M059J (cell line): Measurements from ENCODE around the gene CHRNB2. TPM values are rescaled to one million over a fixed set of nuclear protein-coding genes. Genes with fewer than 3 reads are reported as not detected.

Experiments used
- total RNA-seq: library from RNA; depleted of rRNA; stranded (reverse); fragments of >200 nt; shearing (Covaris generic); gene quantifications from 2 replicates; pipeline ENCODE4 v1.2.3, GENCODE V29; 2014; rRNA removed

Gene CHRNB2
- total RNA-seq, 1 experiment from 2014 or later, result not detected

Other genes with a start within 250 kb of the CHRNB2 start
- not detected in 2 replicates for gene AQP10, start 246.7 kb upstream of the CHRNB2 start, total RNA-seq
- gene ATP8B2, start 242.3 kb upstream of the CHRNB2 start, total RNA-seq, result 48.6 and 57.2 TPM in 2 replicates
- gene IL6R, start 162.4 kb upstream of the CHRNB2 start, total RNA-seq, result 2.3 and 3.8 TPM in 2 replicates
- not detected in 2 replicates for gene TDRD10, start 65.6 kb upstream of the CHRNB2 start, total RNA-seq
- gene SHE, start 65.4 kb upstream of the CHRNB2 start, total RNA-seq, result not detected in 2 replicates
- gene UBE2Q1, start 9.1 kb upstream of the CHRNB2 start, total RNA-seq, result 34.2 and 42.4 TPM in 2 replicates
- 178 and 260 TPM in 2 replicates for gene ADAR, start 40.4 kb downstream of the CHRNB2 start, total RNA-seq